GM13976 (cell line): Measurements from ENCODE around the gene CALB2.

Experiments used
- DNase-seq: peaks from one replicate; pipeline ENCODE4 v3.0.0; 2012; ENCODE audit warnings: low spot score
- in situ Hi-C: fragments of 300-500 bp; cut with MboI; formaldehyde crosslinking; loops from one replicate; pipeline ENCODE4 v1.12.0; 2022; ENCODE audit warnings: low sequenced_read_pairs, mixed read lengths, inconsistent platforms; ENCODE audit not compliant: unreplicated experiment
- TF ChIP-seq, protein P1 (sequence below): IDR thresholded peaks from 2 replicates; pipeline ENCODE4 v1.5.1; 2012; ENCODE audit warnings: borderline replicate concordance, mild to moderate bottlenecking; ENCODE audit not compliant: insufficient read depth; ENCODE audit errors: extremely low read depth, missing control alignments, control extremely low read depth

The CALB2 gene

DNA sequence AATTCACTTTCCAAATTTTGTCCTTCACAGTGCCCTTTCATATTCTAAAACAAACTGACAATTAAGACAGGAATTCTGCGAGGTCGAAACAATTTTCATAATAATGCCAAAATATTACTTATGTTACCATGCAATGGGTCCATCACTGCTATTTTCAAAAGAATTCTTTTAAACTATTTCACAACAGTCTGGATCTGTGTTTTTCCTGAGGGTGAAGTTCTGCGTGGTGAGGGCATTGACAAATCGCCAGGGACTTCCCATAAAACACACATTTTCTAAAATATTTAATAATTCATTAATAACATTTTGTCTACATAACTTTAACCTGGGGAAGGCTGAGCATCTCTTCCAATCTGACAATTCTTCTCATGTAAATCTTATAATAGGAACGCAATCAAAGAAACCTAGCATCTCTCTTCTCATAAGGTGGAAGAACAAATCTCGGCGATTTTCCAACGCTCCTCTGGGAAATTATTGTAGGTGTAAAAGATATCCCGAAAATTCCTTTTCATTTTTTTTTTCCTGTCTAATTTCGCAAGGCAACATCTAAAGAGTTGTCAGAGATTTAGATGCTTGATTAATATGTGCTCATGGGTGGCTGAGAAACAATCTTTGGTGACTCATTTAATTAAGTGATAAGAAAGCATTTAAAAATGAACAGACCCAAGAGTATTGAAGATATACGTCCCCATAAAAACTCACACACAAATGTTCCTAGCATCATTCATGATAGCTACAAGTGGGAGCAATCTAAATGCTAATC, 41.5 kb downstream of the CALB2 start:
- TF ChIP-seq, protein P1, sequence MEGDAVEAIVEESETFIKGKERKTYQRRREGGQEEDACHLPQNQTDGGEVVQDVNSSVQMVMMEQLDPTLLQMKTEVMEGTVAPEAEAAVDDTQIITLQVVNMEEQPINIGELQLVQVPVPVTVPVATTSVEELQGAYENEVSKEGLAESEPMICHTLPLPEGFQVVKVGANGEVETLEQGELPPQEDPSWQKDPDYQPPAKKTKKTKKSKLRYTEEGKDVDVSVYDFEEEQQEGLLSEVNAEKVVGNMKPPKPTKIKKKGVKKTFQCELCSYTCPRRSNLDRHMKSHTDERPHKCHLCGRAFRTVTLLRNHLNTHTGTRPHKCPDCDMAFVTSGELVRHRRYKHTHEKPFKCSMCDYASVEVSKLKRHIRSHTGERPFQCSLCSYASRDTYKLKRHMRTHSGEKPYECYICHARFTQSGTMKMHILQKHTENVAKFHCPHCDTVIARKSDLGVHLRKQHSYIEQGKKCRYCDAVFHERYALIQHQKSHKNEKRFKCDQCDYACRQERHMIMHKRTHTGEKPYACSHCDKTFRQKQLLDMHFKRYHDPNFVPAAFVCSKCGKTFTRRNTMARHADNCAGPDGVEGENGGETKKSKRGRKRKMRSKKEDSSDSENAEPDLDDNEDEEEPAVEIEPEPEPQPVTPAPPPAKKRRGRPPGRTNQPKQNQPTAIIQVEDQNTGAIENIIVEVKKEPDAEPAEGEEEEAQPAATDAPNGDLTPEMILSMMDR = no peak
- in situ Hi-C loops = no loop called here
- no peak for DNase-seq

DNA sequence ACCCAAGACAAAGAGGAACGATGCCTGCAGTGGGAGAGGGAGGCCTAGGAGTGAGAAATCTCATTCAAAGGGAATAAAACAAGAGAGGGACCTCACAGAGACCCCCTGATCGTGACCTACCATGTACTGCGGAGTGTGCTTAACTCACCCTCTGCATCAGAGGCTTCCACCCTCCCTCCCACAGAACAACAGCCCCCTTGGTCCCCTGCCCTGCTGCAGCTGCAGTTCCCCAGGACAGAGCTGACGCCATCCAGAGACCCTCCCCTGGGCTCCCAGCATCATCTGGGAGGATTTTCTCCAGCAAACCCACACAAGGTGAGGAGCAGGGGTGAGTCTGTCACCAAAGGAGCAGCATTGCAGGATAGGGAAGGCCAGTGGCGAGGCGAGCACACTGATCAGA, 43.5 kb downstream of the CALB2 start:
- DNase-seq = no peak
- in situ Hi-C loops = no loop called here
- TF ChIP-seq, protein P1 = no peak

DNA sequence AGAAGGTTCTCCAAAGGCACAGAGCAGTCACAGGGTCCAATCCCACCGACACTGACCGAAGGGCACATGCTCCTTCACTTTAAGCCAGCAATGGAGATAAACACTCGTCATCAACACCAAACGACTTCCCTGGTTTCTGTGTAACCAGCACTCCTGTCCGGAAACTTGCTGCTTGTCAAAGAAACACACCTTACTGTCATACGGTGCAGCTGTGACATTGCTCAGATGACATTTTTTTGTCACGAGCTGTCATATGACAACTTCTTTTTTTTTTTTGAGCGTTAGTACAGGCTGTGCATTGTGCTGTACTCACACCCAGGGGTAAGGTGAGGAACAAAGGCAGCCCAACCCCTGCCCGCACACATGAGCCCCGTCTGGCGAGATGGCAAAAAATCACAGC, 44.2 kb downstream of the CALB2 start:
- no peak for DNase-seq
- in situ Hi-C loops = no loop called here
- TF ChIP-seq, protein P1 = no peak

DNA sequence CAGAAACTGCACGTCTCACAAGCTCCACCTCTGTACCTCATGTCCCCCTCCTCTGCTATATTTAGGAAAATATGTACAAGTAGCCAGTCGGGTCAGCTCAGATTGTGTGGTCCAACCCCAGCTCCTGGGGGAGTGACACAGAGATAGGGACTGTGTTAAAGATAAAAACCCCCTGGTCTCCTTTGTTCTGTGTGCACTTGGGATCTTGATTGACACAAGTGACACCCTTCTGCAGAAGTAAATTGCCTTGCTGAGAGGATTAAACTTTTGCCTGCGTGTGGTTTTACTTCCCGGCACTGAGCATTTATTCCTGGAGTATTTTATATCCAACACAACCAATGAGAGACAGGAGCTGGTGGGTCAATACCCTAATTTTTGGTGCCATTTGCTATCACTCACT, 45.8 kb downstream of the CALB2 start:
- TF ChIP-seq, protein P1 = no peak
- no peak for DNase-seq
- in situ Hi-C loops = no loop called here

DNA sequence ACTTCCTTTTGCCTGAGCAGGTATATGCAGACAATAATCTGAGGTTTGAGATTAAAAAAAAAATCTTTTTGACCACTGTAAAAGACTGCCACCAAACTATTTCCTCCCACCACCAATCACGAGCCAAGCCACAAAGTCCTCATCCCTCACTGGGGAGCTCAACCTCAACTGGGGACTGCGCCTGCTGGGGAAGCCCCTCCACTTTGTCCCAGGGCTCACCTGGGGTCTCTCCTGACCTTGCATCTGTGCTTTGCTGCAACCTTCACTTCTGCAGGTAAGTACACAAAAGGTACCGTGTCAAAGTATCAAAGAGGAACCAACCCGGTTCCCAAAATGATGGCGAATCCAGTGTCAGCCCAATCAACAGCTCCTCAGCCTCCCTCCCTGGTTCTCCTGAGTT, 47.8 kb downstream of the CALB2 start:
- in situ Hi-C loops = no loop called here
- no peak for DNase-seq
- TF ChIP-seq, protein P1 = no peak

DNA sequence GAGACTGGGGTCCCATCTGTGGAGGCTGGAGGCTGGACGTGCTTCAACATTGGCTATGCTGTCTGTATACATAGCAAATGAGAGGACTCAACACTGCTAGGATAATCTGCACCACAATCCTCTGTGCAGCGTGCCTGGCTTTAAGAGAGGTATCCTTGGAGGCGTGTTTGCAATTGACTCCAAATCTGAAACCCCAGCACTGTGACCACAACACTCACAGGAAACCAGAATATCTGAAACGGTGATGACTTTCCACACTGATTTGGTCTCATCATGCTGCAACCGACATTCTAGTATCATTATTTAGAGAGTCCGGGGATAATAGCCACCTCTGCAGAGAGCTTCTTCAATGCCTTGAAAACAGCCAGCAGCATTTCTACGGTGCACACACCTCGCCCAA, 48.2 kb downstream of the CALB2 start:
- DNase-seq = no peak
- in situ Hi-C loops = no loop called here
- TF ChIP-seq, protein P1 = no peak
